HepG2 (cell line): ENCODE results near the gene CCN2. TPM values are rescaled to one million over a fixed set of nuclear protein-coding genes. Genes with fewer than 3 reads are reported as not detected.

Experiments used
- ETV6 ChIP-seq: sonication (generic); formaldehyde crosslinking; conservative IDR thresholded peaks from 2 replicates; pipeline ENCODE4 v1.4.0; 2020; ENCODE audit warnings: missing genetic modification reagents
- FOXA3 ChIP-seq: IDR thresholded peaks from 2 replicates; pipeline ENCODE4 v1.6.1; 2016; ENCODE audit warnings: missing genetic modification reagents, missing compliant biosample characterization
- NFE2 ChIP-seq: sonication (generic); formaldehyde crosslinking; IDR thresholded peaks from 2 replicates; pipeline ENCODE4 v1.4.0; 2020; ENCODE audit warnings: missing genetic modification reagents
- POGZ ChIP-seq: sonication (generic); formaldehyde crosslinking; IDR thresholded peaks from 2 replicates; pipeline ENCODE4 v1.4.0; 2020; ENCODE audit warnings: mild to moderate bottlenecking, missing genetic modification reagents
- SAP130 ChIP-seq: IDR thresholded peaks from 2 replicates; pipeline ENCODE4 v1.6.1; 2016; ENCODE audit warnings: low read depth
- TBX2 ChIP-seq: sonication (generic); formaldehyde crosslinking; IDR thresholded peaks from 2 replicates; pipeline ENCODE4 v1.5.0; 2020; ENCODE audit warnings: missing genetic modification reagents, mild to moderate bottlenecking, borderline replicate concordance
- ZFYVE20 ChIP-seq: sonication (generic); formaldehyde crosslinking; IDR thresholded peaks from 2 replicates; pipeline ENCODE4 v1.8.0; 2023; ENCODE audit warnings: low read depth, mild to moderate bottlenecking, moderate library complexity, missing genetic modification reagents, borderline replicate concordance
- ZNF329 ChIP-seq: sonication (generic); formaldehyde crosslinking; IDR thresholded peaks from 2 replicates; pipeline ENCODE4 v1.9.0; 2021; ENCODE audit warnings: low read depth, mild to moderate bottlenecking, missing genetic modification reagents
- ZNF335 ChIP-seq: sonication (generic); formaldehyde crosslinking; IDR thresholded peaks from 2 replicates; pipeline ENCODE4 v1.4.0; 2020; ENCODE audit warnings: missing genetic modification reagents
- polyA plus RNA-seq, 8 experiments: library from polyadenylated mRNA; depleted of rRNA in 3 of 8; stranded (reverse) in 7 of 8; unstranded in 1 of 8; fragments of >200 nt; fragmentation: Illumina TruSeq in 4 of 8; extraction: Trizol in 4 of 8; gene quantifications; 2 replicates each; pipeline versions ENCODE4 v1.2.1 to v1.2.3, GENCODE V29; 2011 to 2016; ENCODE audit warnings: low read depth in 4 of 8, missing spikeins in 1 of 8, mixed read lengths in 1 of 8; ENCODE audit not compliant: insufficient read depth in 1 of 8
- total RNA-seq, 5 experiments: library from RNA; depleted of rRNA; stranded (reverse); fragments of >200 nt; fragmentation: Illumina TruSeq; extraction: Trizol; gene quantifications; 2 replicates each; pipeline ENCODE4 v1.2.3, GENCODE V29; 2016; ENCODE audit warnings: low read depth in 1 of 5
- TF ChIP-seq, protein P1 (sequence below), 2 experiments: sonication (generic) in 1 of 2; formaldehyde crosslinking in 1 of 2; IDR thresholded peaks; 2 replicates each; pipeline versions ENCODE4 v1.5.1 to v1.6.1; 2011 to 2020; ENCODE audit warnings: borderline replicate concordance in 1 of 2, low read depth in 1 of 2, low read length in 1 of 2, mild to moderate bottlenecking in 1 of 2, missing genetic modification reagents in 1 of 2, moderate library complexity in 1 of 2
- TF ChIP-seq, protein P2 (sequence below): sonication (generic); formaldehyde crosslinking; IDR thresholded peaks from 2 replicates; pipeline ENCODE4 v1.4.0; 2020; ENCODE audit warnings: mild to moderate bottlenecking, missing genetic modification reagents
- TF ChIP-seq, protein P3 (sequence below): sonication (generic); formaldehyde crosslinking; IDR thresholded peaks from 2 replicates; pipeline ENCODE4 v1.8.0; 2022; ENCODE audit warnings: low read depth, missing genetic modification reagents
- TF ChIP-seq, protein P4 (sequence below): sonication (generic); formaldehyde crosslinking; IDR thresholded peaks from 2 replicates; pipeline ENCODE4 v1.5.0; 2020; ENCODE audit warnings: mild to moderate bottlenecking, missing genetic modification reagents
- TF ChIP-seq, protein P5 (sequence below): sonication (generic); formaldehyde crosslinking; IDR thresholded peaks from 2 replicates; pipeline ENCODE4 v1.9.0; 2021; ENCODE audit warnings: missing genetic modification reagents, borderline replicate concordance

Gene CCN2
- total and polyA plus RNA-seq, 2 of the 13 experiments (the other 11 are each of a cell fraction or from before 2014, with no cell fraction given) = 34.7 to 316 TPM

DNA sequence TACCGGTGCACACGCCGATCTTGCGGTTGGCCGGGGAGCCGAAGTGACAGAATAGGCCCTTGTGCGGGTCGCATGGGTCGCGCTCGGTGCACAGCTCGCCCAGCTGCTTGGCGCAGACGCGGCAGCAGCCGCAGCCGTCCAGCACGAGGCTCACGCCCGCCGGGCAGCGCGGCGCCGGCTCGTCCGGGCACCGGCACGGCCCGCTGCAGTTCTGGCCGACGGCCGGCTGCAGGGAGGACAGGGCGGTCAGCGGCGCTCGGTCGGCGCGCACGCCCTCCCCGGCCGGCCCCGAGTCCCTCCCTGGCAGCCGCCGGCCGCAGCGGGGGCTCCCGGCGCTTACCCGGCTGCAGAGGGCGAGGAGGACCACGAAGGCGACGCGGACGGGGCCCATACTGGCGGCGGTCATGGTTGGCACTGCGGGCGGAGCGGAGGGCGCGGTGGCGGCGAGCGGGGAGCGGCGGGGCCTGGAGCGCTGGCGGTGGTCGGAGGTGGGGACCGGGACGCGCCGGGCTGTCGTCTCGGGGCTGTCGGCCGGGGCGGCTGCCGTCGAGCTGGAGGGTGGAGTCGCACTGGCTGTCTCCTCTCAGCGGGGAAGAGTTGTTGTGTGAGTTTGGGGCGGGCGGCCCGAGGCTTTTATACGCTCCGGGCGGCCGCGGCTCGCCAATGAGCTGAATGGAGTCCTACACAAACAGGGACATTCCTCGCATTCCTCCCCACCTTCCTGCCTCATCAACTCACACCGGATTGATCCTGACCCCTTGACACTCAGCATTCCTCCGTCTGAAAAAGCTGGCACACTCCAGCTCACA, at the start of gene CCN2 (continued):
- TF ChIP-seq, protein P1, sequence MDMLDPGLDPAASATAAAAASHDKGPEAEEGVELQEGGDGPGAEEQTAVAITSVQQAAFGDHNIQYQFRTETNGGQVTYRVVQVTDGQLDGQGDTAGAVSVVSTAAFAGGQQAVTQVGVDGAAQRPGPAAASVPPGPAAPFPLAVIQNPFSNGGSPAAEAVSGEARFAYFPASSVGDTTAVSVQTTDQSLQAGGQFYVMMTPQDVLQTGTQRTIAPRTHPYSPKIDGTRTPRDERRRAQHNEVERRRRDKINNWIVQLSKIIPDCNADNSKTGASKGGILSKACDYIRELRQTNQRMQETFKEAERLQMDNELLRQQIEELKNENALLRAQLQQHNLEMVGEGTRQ (IDR thresholded peaks at IDR 0.05; ENCODE audit: low read depth, low read length) = peak; percentile 17; the same call in 1 of the 2 replicates
- TF ChIP-seq, protein P1 (CRISPR knock-in tag; IDR thresholded peaks at IDR 0.05; ENCODE audit: borderline replicate concordance) = peak; percentile 23; the same call in 1 of the 2 replicates
- TF ChIP-seq, protein P2, sequence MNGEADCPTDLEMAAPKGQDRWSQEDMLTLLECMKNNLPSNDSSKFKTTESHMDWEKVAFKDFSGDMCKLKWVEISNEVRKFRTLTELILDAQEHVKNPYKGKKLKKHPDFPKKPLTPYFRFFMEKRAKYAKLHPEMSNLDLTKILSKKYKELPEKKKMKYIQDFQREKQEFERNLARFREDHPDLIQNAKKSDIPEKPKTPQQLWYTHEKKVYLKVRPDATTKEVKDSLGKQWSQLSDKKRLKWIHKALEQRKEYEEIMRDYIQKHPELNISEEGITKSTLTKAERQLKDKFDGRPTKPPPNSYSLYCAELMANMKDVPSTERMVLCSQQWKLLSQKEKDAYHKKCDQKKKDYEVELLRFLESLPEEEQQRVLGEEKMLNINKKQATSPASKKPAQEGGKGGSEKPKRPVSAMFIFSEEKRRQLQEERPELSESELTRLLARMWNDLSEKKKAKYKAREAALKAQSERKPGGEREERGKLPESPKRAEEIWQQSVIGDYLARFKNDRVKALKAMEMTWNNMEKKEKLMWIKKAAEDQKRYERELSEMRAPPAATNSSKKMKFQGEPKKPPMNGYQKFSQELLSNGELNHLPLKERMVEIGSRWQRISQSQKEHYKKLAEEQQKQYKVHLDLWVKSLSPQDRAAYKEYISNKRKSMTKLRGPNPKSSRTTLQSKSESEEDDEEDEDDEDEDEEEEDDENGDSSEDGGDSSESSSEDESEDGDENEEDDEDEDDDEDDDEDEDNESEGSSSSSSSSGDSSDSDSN = peak; percentile 84; the same call in 1 of the 2 replicates
- TF ChIP-seq FOXA3 (CRISPR knock-in tag) = peak; percentile 92
- TF ChIP-seq ETV6 (CRISPR knock-in tag) = peak; percentile 92
- peak; percentile 99 for TF ChIP-seq TBX2 (CRISPR knock-in tag)
- TF ChIP-seq ZNF329 (CRISPR knock-in tag) = peak; percentile 91
- TF ChIP-seq, protein P3, sequence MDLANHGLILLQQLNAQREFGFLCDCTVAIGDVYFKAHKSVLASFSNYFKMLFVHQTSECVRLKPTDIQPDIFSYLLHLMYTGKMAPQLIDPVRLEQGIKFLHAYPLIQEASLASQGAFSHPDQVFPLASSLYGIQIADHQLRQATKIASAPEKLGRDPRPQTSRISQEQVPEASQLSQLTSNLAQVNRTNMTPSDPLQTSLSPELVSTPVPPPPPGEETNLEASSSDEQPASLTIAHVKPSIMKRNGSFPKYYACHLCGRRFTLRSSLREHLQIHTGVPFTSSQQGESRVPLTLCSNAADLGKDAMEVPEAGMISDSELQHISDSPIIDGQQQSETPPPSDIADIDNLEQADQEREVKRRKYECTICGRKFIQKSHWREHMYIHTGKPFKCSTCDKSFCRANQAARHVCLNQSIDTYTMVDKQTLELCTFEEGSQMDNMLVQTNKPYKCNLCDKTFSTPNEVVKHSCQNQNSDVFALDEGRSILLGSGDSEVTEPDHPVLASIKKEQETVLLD = peak; percentile 76
- TF ChIP-seq, protein P4, sequence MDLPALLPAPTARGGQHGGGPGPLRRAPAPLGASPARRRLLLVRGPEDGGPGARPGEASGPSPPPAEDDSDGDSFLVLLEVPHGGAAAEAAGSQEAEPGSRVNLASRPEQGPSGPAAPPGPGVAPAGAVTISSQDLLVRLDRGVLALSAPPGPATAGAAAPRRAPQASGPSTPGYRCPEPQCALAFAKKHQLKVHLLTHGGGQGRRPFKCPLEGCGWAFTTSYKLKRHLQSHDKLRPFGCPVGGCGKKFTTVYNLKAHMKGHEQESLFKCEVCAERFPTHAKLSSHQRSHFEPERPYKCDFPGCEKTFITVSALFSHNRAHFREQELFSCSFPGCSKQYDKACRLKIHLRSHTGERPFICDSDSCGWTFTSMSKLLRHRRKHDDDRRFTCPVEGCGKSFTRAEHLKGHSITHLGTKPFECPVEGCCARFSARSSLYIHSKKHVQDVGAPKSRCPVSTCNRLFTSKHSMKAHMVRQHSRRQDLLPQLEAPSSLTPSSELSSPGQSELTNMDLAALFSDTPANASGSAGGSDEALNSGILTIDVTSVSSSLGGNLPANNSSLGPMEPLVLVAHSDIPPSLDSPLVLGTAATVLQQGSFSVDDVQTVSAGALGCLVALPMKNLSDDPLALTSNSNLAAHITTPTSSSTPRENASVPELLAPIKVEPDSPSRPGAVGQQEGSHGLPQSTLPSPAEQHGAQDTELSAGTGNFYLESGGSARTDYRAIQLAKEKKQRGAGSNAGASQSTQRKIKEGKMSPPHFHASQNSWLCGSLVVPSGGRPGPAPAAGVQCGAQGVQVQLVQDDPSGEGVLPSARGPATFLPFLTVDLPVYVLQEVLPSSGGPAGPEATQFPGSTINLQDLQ (CRISPR knock-in tag) = no peak
- TF ChIP-seq ZFYVE20 (CRISPR knock-in tag) = no peak; the same call in 1 of the 2 replicates
- TF ChIP-seq POGZ = peak; percentile 98
- TF ChIP-seq SAP130 (CRISPR knock-in tag) = peak; percentile 93
- TF ChIP-seq, protein P5, sequence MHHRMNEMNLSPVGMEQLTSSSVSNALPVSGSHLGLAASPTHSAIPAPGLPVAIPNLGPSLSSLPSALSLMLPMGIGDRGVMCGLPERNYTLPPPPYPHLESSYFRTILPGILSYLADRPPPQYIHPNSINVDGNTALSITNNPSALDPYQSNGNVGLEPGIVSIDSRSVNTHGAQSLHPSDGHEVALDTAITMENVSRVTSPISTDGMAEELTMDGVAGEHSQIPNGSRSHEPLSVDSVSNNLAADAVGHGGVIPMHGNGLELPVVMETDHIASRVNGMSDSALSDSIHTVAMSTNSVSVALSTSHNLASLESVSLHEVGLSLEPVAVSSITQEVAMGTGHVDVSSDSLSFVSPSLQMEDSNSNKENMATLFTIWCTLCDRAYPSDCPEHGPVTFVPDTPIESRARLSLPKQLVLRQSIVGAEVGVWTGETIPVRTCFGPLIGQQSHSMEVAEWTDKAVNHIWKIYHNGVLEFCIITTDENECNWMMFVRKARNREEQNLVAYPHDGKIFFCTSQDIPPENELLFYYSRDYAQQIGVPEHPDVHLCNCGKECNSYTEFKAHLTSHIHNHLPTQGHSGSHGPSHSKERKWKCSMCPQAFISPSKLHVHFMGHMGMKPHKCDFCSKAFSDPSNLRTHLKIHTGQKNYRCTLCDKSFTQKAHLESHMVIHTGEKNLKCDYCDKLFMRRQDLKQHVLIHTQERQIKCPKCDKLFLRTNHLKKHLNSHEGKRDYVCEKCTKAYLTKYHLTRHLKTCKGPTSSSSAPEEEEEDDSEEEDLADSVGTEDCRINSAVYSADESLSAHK (CRISPR knock-in tag) = peak; percentile 72; the same call in 1 of the 2 replicates
- no peak; the same call in 1 of the 2 replicates for TF ChIP-seq NFE2 (CRISPR knock-in tag)
- no peak for TF ChIP-seq ZNF335 (CRISPR knock-in tag)
